NT2/D1 (cell line): ENCODE results near the gene SRGAP1.

Experiments used
- SUZ12 ChIP-seq: IDR thresholded peaks from 2 replicates; pipeline ENCODE4 v1.6.1; 2011; ENCODE audit not compliant: insufficient read length, insufficient read depth; ENCODE audit errors: extremely low read depth
- YY1 ChIP-seq: IDR thresholded peaks from 2 replicates; pipeline ENCODE4 v1.6.1; 2011; ENCODE audit not compliant: insufficient read length, insufficient read depth
- ZNF274 ChIP-seq: IDR thresholded peaks from 2 replicates; pipeline ENCODE4 v1.6.1; 2011; ENCODE audit warnings: mild to moderate bottlenecking, low read depth, low read length

DNA sequence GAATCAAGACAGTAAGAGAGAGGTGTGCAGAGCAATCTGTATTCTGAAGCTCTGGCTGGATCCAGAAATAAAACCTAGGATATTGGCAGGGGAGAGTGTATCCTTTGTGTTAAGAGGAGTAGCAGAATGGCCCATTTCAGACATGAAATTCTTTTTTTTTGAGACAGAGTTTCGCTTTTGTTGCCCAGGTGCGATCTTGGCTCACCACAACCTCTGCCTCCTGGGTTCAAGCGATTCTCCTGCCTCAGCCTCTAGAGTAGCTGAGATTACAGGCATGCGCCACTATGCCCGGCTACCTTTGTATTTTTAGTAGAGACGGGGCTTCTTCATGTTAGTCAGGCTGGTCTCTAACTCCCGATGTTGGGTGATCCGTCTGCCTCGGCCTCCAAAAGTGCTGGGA is 6.1 kb upstream of the SRGAP1 start:
- no peak for TF ChIP-seq YY1
- TF ChIP-seq SUZ12: no peak
- TF ChIP-seq ZNF274: no peak
